CD4-positive, alpha-beta T cell treated with Interleukin-6 for 4 hours (primary cell): Measurements from ENCODE around the gene PNPLA6.

Experiments used
- DNase-seq: peaks from one replicate; pipeline ENCODE4 v3.0.0-alpha.2; 2020; ENCODE audit warnings: mixed read lengths

Gene PNPLA6

DNA sequence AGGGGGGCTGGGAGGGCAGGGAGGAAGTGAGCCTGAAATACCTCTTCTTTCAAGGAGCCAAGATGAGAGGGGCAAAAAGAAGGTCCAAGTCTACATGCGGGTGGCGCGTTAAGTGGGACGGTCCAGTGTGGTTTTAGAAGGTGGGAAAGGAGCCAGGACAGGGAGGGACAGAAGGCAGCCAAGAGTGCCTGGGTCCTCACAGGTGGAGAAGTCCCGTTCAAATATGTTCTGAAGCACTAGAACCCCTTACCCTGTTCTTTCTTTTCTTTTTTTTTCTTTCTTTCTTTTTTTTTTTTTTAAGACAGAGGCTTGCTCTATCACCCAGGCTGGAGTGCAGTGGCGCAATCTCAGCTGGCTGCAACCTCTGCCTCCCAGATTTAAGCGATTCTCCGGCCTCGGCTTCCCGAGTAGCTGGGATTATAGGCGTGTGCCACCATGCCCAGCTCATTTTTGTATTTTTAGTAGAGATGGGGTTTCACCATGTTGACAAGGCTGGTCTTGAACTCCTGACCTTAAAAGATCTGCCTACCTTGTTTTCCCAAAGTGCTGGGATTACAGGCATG, 67.5 kb downstream of the PNPLA6 start:
- no peak for DNase-seq

GRCh38 chr19:7603919-7604318, 68.4 kb downstream of the PNPLA6 start:
- DNase-seq, result no peak

DNA sequence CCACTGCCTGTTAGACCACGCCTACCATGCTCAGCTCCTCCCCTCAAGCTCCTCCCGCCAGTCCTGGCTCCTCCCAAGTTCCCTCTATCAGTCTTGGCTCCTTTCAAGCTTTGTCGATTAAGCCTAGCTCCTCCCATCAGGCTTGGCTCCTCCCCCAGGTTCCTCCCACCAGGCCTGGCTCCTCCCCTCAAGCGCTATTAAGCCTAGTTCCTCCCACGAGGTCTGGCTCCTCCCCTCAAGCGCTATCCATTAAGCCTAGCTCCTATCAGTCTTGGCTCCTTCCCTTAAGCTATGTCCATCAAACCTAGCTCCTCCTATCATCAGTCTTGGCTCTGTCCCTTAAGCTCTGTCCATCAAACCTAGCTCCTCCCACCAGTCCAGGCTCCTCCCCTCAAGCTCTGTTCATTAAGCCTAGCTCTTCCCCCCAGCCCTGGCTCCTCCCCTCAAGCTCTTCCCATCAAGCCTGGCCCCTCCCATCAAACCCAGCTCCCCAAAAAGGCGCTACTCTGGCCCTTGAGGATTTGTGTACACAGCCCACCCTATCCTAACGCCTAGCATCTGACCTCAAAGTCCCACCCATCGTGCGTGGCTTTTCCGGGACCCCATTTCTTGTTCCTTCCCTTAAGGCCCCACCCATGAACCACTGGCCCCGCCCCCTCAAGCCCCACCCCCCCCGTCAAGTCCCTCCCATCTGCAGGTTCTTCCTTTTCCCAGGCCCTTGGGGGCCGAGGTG, 70.1 kb downstream of the PNPLA6 start:
- DNase-seq, result no peak

- DNase-seq, result no peak
These were observed 70.8 kb downstream of the PNPLA6 start for GRCh38 chr19:7606289-7606688.

DNA sequence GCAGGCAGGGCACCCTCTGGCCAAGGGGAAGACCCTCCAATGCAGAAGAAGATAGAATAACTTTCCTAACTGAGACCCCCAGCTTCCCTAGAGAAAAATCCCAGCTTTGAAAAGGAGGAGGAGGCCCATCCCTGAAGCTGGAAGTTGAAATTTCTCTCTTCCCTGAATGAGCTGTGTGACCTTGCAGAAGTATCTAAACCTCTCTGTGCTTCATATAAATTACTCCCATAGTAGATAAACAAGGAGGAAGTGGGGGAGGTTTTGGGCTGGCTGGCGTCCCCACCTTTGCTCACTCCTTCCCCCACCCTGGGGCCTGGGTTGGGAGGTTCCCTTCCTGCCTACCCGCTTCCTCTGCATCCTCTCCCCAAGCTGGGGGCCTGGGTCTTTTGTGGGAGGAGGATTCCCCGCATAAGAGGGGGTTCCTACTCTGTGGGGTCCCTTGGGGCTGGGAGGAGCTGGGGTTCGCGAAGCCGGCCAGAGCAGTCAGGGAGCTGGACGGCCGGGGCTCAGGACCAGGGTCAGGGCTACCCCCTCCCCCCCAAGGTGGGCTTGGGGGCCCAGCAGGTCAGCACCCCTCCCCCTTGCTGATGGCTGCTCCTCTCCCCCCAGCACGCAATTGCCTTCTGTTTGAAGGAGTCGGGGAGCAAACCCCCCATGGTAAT, 71.8 kb downstream of the PNPLA6 start:
- no peak for DNase-seq

GRCh38 chr19:7607874-7608560, 72.5 kb downstream of the PNPLA6 start:
- DNase-seq, result no peak

GRCh38 chr19:7610491-7611240, 75.1 kb downstream of the PNPLA6 start:
- no peak for DNase-seq
